Effector memory CD8-positive, alpha-beta T cell (primary cell): ENCODE results near the gene UBE2O.

Source experiments
- ATAC-seq: fragments of 150-1000 bp; cut with Tn5 transposase; replicated peaks from 2 replicates; pipeline ENCODE4 v1.10.0; 2021; ENCODE audit warnings: mild to moderate bottlenecking, moderate library complexity
- DNase-seq, 3 experiments: peaks; one replicate each; pipeline ENCODE4 v3.0.0; 2021
- H3K27ac Mint-ChIP-seq, 2 donors: one replicate each; pipeline ENCODE4 v1.8.0; 2022; ENCODE audit warnings: mild to moderate bottlenecking in 2 of 2, mixed read lengths in 2 of 2, moderate library complexity in 2 of 2
- H3K27me3 Mint-ChIP-seq, 2 donors: one replicate each; pipeline ENCODE4 v1.8.0; 2022; ENCODE audit warnings: mixed read lengths in 2 of 2
- H3K36me3 Mint-ChIP-seq: one replicate; pipeline ENCODE4 v1.8.0; 2022; ENCODE audit warnings: mild to moderate bottlenecking, moderate library complexity, mixed read lengths; ENCODE audit not compliant: insufficient read depth
- H3K4me1 Mint-ChIP-seq, 2 donors: one replicate each; pipeline ENCODE4 v1.8.0; 2022; ENCODE audit warnings: low read depth in 2 of 2, mixed read lengths in 2 of 2
- H3K4me3 Mint-ChIP-seq, 2 donors: one replicate each; pipeline ENCODE4 v1.8.0; 2022; ENCODE audit warnings: mild to moderate bottlenecking in 2 of 2, mixed read lengths in 2 of 2, moderate library complexity in 2 of 2
- H3K9me3 Mint-ChIP-seq, 2 donors: one replicate each; pipeline ENCODE4 v1.8.0; 2022; ENCODE audit warnings: mixed read lengths in 2 of 2

The UBE2O gene

GRCh38 chr17:76478730-76479514, 26.0 kb upstream of the UBE2O start:
- H3K4me3 Mint-ChIP-seq, result no peak overlapping the region
- H3K27me3 Mint-ChIP-seq, result no peaks in the 10 kb centered on the region
- H3K27ac Mint-ChIP-seq, result peak overlapping the region in 1 of 2 donors; percentile 7
- ATAC-seq (no peak), DNase-seq (no peak)
- H3K4me1 Mint-ChIP-seq, result peaks cover 3 to 10% of the 10 kb centered on the region in 2 donors
- no peaks in the 10 kb centered on the region for H3K9me3 Mint-ChIP-seq
- peaks cover 30% of the 10 kb centered on the region for H3K36me3 Mint-ChIP-seq

DNA sequence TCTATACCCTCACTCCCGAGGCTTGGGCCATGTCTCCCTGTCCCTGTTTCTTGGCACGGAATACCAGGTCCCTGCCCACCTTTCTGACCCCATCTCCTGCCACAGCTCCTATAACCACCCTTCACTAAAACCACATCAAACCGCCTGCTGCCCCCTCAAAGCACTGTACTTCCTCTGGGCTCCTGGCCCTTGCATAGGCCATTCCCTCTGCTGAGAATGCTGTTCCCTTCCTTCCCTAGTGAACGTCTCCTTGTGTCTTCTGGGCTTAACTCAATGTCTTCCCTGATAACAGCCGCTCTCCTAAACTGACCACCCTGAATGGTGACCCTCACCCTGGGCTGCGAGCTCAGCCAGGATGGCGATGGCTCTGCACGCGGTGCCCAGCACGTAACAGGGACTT, 25.1 kb upstream of the UBE2O start:
- Mint-ChIP-seq H3K27me3 (no peaks in the 10 kb centered on the region), H3K9me3 (no peaks in the 10 kb centered on the region), H3K36me3 (peaks cover 25% of the 10 kb centered on the region), H3K27ac (peak overlapping the region; percentile 7 to 87), H3K4me3 (no peak overlapping the region), H3K4me1 (peaks cover 3 to 12% of the 10 kb centered on the region in 2 donors)
- no peak for DNase-seq
- ATAC-seq, result no peak

GRCh38 chr17:76477576-76477975, 24.6 kb upstream of the UBE2O start:
- Mint-ChIP-seq H3K4me3 (no peak overlapping the region), H3K4me1 (peaks cover 3 to 14% of the 10 kb centered on the region in 2 donors), H3K9me3 (no peaks in the 10 kb centered on the region), H3K27me3 (no peaks in the 10 kb centered on the region), H3K27ac (peak overlapping the region; percentile 7 to 87), H3K36me3 (peaks cover 30% of the 10 kb centered on the region)
- DNase-seq (no peak), ATAC-seq (no peak)

- DNase-seq (no peak), ATAC-seq (no peak)
- peaks cover 3 to 11% of the 10 kb centered on the region in 2 donors for H3K4me1 Mint-ChIP-seq
- H3K27ac Mint-ChIP-seq, result peak overlapping the region; percentile 7 to 67
- H3K27me3 Mint-ChIP-seq, result no peaks in the 10 kb centered on the region
- H3K9me3 Mint-ChIP-seq, result no peaks in the 10 kb centered on the region
- no peak overlapping the region for H3K4me3 Mint-ChIP-seq
- peaks cover 30% of the 10 kb centered on the region for H3K36me3 Mint-ChIP-seq
These were observed 23.8 kb upstream of the UBE2O start for GRCh38 chr17:76476736-76477135.

DNA sequence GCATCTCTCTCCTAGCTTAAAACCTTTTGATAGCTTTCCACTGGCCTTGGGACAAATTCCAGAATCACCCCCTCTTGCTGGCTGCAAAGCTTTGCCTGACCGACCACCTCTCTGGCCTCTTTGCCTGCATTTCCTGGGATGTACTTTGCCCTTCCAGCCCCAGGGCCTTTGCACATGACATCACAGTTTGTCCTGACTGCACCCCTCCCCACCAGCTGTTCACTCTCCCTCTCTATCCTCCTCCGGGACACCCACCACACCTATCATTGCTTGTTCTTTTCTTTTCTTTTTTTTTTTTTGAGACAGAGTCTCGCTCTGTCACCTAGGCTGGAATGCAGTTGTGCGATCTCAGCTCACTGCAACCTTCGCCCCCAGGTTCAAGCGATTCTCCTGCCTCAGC, 22.4 kb upstream of the UBE2O start:
- peaks cover 3 to 11% of the 10 kb centered on the region in 2 donors for H3K4me1 Mint-ChIP-seq

DNA sequence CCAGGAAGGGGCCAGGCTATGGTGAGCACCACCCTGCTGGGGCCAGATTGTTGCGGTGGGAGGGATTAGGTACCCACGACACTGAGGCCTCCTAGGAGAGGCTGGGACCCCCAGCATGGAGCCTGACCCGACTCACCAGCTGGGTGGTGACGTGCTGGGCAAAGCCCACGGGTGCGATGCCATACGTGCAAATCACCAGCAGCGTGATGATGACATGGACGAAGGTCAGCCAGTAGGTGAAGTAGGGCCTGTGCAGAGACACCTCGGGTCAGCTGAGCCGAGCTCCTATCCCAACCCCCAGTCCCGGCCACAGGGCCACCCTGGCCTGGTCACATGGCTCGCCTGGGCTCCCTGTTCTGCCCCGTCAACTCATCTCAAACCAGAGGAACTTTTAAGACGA, 21.9 kb upstream of the UBE2O start:
- Mint-ChIP-seq H3K4me3 (no peak overlapping the region), H3K4me1 (peaks cover 3 to 11% of the 10 kb centered on the region in 2 donors), H3K9me3 (no peaks in the 10 kb centered on the region), H3K36me3 (peaks cover 36% of the 10 kb centered on the region), H3K27ac (peak overlapping the region; percentile 84 to 85), H3K27me3 (no peaks in the 10 kb centered on the region)
- DNase-seq, result no peak
- ATAC-seq, result no peak

More for the DNA sequence above, 22.4 kb upstream of the UBE2O start:
- DNase-seq (no peak), ATAC-seq (no peak)
- Mint-ChIP-seq H3K4me3 (no peak overlapping the region), H3K9me3 (no peaks in the 10 kb centered on the region), H3K27ac (peak overlapping the region; percentile 84 to 85), H3K36me3 (peaks cover 37% of the 10 kb centered on the region), H3K27me3 (no peaks in the 10 kb centered on the region)

DNA sequence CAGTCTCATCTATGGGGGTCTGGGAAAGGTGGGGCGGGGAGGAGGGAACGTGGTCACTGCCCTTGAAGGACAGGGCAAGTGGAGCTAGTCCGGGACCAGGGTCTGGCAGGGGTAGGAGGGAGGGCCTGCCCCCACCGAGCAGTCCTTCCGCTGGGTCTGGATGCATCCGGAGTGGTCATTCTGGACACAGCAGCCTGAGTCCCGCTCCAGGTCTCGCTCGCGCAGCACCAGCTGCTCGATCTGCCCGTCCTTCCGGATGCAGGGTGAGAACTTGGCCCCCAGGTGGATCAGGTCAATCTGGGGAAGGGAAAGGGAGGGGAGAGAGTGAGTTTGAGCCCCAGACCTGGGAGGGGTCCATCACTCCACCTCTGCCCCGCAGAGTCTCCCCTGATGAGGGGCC, 21.3 kb upstream of the UBE2O start:
- peaks cover 31% of the 10 kb centered on the region for H3K36me3 Mint-ChIP-seq
- DNase-seq, result no peak

GRCh38 chr17:76473541-76473985, 20.6 kb upstream of the UBE2O start:
- Mint-ChIP-seq H3K4me1 (peaks cover 3 to 7% of the 10 kb centered on the region in 2 donors), H3K9me3 (no peaks in the 10 kb centered on the region), H3K27ac (no peak overlapping the region), H3K27me3 (no peaks in the 10 kb centered on the region), H3K4me3 (no peak overlapping the region), H3K36me3 (peaks cover 28% of the 10 kb centered on the region)
- no peak for DNase-seq
- ATAC-seq, result no peak

More for the DNA sequence above, 21.3 kb upstream of the UBE2O start:
- ATAC-seq, result no peak
- Mint-ChIP-seq H3K4me1 (peaks cover 3 to 11% of the 10 kb centered on the region in 2 donors), H3K9me3 (no peaks in the 10 kb centered on the region), H3K4me3 (no peak overlapping the region), H3K27me3 (no peaks in the 10 kb centered on the region), H3K27ac (peak overlapping the region in 1 of 2 donors; percentile 84)

DNA sequence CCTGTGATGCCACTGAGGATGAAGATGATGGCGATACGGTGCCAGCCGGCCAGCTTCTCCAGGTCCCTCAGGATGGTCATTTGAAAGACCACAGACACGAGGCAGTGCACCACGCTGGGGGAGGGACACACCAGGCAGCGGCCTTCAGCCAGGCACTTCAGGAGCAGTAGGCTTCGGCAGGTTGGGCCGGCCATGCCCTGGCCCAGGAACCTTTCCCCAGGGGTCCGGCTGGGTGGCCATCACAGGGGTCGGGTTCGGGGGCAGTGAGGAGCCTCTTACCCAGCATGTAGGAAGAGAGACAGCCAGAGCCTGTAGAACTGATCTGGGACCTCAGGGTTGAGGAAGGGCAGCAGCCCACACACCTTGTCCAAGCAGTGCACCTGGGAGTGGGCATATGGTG, 19.8 kb upstream of the UBE2O start:
- Mint-ChIP-seq H3K9me3 (no peaks in the 10 kb centered on the region), H3K4me1 (peaks cover 0 to 9% of the 10 kb centered on the region in 2 donors), H3K27ac (no peak overlapping the region), H3K36me3 (peaks cover 25% of the 10 kb centered on the region), H3K27me3 (no peaks in the 10 kb centered on the region), H3K4me3 (no peak overlapping the region)
- ATAC-seq (no peak), DNase-seq (no peak)

- Mint-ChIP-seq H3K36me3 (peaks cover 25% of the 10 kb centered on the region), H3K4me1 (peaks cover 0 to 9% of the 10 kb centered on the region in 2 donors), H3K27me3 (no peaks in the 10 kb centered on the region), H3K4me3 (no peak overlapping the region), H3K9me3 (no peaks in the 10 kb centered on the region), H3K27ac (no peak overlapping the region)
- no peak for ATAC-seq
- no peak for DNase-seq
These were observed 19.3 kb upstream of the UBE2O start for GRCh38 chr17:76472258-76472645.

- Mint-ChIP-seq H3K36me3 (peaks cover 25% of the 10 kb centered on the region), H3K27me3 (no peaks in the 10 kb centered on the region), H3K4me3 (no peak overlapping the region), H3K27ac (peak overlapping the region in 1 of 2 donors; percentile 74), H3K4me1 (peaks cover 0 to 9% of the 10 kb centered on the region in 2 donors), H3K9me3 (no peaks in the 10 kb centered on the region)
- no peak for DNase-seq
- ATAC-seq, result no peak
These were observed 18.7 kb upstream of the UBE2O start for GRCh38 chr17:76471498-76472257.

DNA sequence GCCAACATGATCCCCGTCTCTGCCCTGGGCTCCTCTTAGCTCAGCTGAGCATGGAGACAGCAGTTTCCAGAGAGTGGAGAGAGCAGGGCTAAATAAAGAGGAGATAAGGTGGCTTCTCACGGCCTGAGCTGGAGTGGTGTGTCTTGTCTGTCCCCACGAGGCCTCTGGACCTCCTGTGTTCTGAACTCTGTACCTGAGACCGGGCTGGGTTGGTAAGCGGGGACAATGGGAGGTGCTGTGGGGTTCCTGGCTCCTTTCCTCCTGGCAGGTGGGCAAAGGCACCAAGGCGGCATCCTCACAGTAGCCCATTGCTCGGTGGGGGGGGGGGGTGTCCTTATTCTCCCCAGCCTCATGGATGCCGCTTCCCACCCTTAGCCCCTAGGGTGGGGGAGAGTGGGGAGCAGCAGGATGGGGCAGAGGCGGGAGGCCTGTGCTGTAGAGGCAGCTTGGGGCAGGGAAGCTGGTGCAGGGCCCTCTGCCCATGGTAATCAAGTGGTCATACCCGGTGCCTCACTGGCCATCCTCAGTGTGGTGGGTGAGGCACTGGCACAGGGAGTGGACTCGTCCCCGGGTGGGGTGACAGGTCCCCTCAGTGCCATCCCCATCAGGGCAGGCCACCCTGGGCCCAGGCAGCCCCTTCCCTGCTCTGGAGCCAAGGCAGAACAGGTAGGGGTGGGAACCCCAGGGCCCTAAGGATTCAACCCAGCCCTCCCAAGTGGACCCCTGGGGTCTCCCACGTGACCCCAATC, 17.2 kb upstream of the UBE2O start:
- Mint-ChIP-seq H3K4me1 (peaks cover 7 to 13% of the 10 kb centered on the region in 2 donors), H3K9me3 (no peaks in the 10 kb centered on the region), H3K4me3 (no peak overlapping the region), H3K27ac (peak overlapping the region in 1 of 2 donors; percentile 74), H3K36me3 (peaks cover 22% of the 10 kb centered on the region), H3K27me3 (no peaks in the 10 kb centered on the region)
- no peak for DNase-seq
- no peak for ATAC-seq
